ENCODE data around the gene ATF6.
"Not testable (repeated sequence)": the region's sequence is repeated elsewhere in the genome, so short reads cannot be mapped to it uniquely, and the experiment has no call there.

Gene ATF6

DNA sequence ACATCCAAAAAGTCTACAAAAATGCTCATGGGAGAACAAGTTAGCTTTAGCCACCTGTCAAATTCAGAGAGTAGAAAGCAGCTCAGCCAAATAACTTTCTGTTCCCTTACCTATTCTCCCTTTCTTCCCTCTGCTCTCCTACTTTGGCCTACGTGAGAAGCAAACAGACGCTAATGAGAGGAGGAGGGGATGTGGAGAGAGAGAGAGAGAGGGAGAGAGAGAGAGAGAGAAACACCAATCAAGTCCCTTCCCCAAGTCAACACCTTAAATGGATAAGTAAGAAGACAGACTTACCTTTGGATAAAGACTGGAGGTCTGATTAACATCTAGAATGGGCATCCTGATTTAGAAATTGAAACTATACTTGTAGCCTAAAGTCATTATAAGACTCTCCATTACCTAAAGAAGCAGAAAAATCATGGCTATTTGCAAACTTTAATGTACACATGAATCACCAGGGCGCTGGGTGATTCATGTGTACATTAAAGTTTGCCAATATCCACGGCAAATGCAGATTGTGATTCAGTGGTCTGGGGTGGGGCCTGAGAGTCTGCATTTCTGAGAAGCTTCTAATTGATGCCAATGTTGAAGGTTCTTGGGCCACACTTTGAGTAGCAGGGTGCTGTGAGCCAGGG, 29.7 kb upstream of the ATF6 start:
- DNase-seq: peak; percentile 57

DNA sequence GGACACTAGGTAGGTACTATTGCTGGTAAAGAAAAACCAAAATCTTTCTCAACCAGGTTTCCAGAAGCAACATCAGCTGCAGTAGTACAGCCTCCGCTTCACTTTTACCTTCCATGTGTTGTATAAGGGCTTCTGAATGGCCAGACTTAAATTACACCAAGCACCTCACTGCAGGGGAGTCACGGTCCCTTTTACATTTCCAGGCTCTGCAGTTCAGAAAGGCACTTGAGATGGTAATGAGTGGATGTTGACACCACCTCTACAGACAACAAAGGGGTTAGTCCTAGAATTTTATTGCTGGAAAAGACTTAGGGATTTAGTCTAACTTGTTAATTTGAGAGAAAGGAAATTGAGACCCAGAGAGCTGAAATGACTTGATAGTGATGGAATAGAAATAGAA, 28.5 kb upstream of the ATF6 start:
- no peak for DNase-seq

DNA sequence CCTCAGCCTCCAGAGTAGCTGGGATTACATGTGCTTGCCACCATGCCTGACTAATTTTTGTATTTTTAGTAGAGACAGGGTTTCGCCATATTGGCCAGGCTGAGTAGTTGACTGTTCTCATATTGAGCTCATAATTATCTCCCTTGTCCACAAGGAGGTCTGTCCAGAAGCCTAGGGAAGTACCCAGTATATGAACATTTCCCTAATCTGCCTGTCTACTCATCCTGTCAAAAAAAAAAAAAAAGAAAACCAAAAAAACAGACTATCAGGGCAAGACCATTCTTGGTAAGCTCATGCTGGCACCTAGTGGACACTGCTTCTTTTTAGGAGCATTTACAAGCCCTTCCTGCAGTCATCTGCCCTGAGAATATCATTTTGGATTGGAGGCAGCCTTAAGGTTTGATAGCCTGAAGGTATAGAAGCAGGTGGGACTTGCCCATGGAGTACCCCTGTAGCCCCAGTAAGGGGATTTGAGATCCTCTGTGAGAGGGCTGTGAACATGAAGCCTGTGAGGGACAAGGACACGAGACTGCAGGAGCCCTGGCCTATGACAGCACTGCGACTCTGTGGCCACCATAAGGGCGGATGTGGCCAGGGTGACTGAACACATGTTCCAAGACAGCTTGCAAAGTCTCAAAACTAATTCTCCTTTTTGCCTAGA, 27.4 kb upstream of the ATF6 start:
- peak; percentile 82 for DNase-seq

DNA sequence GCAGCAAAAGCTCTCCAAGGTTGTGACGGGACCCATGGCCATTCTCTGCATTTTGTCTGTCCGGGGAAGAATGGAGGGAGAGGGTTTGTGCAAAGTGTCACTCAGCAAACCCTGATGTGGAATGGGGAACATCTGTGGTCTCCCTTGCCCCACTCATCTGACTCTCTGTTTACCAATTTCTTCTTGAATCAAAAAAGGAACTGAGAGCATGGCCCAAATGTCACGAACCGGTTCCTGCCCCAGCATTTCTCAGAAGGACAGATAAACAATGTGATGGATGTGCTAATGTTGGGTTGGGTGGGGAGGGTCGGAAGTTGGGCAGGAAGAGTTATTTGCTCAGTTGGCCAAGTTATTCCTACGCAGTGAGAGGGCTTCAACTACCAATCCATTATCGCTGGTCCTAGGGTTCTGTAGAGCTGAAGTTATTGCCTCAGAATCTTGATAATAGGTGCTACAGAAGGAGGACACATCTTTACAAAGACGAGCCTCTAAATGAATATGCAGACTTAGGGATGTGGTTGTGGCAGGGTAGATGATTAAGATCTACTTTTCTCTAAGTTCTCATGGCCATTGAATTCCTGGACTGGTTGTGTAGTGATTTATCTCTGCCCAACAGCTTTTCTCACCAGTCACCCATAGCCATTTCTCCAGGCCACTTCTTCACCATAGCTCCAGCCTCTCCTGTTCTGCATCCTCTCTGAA, 26.1 kb upstream of the ATF6 start:
- DNase-seq: no peak

DNA sequence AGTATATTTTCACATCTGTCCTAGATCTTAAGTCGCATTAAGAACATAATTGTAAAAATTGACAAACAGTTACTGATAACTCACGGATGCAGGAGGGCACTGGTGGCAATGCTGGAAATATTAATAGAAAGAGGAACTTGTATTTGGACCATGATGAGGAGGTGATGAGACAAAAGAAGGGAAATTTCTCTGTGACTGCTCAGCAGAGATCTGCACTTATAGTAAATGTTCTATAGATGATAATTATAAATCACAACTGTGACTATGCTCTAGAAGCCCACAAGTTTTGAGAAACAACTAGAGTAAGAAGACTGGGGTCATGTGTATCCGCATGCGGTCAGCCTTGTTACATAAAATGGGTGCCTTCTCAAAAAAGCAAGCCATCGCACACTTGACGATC, 25.2 kb upstream of the ATF6 start:
- DNase-seq: no peak

DNA sequence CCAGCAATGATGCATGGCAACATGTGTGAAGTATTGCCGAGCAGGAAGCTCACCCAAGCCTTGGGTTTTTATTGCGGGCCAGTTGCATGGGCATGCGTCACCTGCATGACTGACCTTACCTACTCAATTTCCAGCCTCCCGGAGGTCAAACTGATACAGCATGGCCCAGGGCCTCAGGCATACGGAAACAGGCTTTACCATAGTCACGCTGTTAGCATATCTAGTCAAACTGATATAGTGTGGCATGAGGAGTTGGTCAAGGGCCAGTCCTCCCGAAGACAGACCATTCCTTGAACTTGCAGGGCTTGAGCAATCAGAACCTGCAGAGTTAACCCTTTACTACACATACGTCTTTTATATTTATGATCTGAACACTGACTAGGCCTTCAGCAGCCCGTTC, 22.9 kb upstream of the ATF6 start:
- no peak for DNase-seq

DNA sequence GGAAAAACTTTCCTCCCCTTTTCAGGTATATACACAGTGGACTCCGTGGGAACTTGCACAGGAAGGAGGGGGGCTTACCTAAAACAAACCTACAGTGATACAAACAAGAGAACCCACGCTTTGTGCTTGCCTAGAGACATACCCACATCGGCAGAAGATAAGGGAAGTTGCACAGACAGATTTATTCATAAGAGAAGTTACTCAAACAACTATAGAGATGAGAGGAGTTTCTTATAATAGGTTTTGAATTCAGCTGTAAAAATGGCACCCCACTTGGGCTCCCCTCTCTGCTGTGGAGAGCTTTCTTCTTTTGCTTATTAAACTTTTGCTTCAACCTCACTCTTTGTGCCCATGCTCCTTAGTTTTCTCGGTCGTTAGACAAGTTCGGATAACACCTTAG, 18.3 kb upstream of the ATF6 start:
- no peak for DNase-seq

DNA sequence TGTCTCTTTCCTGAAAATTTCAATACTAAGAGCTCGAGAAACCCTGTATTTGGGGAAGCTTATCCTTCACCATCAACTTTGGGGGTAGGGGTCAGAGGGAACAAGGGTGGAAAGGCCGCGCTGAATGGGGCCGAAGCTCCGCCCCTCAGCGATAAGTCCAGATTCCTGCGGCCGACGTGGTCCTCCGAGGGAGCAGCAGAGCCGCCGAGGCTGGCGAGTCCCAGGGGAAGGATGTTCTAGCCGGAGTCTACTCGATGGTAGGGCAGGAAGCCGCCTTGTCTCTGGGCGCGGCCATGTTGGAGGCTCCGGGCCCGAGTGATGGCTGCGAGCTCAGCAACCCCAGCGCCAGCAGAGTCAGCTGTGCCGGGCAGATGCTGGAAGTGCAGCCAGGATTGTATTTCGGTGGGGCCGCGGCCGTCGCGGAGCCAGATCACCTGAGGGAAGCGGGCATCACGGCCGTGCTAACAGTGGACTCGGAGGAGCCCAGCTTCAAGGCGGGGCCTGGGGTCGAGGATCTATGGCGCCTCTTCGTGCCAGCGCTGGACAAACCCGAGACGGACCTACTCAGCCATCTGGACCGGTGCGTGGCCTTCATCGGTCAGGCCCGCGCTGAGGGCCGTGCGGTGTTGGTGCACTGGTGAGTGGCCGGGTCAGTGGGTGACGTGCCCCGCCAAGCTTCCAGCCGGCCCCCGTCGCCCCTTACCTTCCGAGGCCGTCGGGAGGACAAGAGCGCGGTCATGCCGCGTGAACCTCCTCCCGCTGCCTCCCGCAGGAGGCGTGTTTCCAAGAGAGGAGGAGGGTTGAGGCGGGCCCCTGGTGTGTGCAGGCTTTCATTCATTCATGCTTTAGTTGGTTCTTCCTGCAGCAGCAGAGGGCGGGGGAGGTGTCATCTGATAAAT, 16.4 kb upstream of the ATF6 start, which contains the start of gene DUSP12:
TSS of gene DUSP12 (plus strand) at position 278 of the 899 bp plus-strand sequence. CDS start at position 294, 16 bp downstream.
- DNase-seq: peak; percentile 95

DNA sequence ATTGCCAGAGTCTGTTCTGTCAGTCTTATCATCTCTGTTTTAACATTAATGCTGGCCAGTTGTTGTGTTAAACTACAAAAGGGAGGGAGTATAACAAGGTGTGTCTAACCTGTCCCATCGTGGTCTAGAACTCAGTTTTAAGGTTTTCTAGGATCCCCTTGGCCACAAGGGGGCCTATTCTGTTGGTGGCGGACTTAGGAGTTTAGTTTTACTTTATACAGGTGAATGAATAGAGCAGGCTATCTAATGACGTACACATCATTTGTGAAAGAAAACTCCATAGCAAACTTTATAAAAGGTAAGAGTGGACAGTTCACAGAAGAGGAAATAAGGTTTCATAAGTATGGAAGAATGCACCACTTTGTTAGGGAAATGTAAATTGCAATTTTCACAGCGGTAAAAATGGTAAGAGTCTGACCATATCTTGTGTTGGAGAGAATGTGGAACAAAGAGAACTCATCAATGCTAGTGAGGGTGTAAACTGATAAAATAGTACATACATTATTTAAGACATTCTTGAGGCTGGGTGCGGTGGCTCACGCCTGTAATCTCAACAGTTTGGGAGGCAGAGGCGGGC, 2.5 kb upstream of the ATF6 start:
- peak; percentile 16 for DNase-seq

DNA sequence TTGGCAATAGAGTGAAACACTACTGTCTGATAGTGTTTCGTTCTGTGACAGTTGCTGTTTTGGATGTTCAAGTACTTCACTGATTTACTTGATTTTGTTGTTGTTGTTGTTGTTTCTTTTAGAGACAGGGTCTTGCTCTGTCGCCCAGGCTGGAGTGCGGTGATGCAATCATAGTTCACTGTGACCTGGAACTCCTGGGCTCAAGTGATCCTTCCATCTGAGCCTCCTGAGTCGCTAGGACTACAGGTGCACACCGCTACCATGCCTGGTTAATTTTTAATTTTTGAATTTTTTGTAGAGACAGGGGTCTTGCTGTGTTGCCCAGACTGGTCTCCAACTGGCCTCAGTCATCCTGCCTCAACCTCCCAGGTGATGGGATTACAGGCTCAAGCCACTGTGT, 2.3 kb downstream of the ATF6 start:
- DNase-seq: no peak

DNA sequence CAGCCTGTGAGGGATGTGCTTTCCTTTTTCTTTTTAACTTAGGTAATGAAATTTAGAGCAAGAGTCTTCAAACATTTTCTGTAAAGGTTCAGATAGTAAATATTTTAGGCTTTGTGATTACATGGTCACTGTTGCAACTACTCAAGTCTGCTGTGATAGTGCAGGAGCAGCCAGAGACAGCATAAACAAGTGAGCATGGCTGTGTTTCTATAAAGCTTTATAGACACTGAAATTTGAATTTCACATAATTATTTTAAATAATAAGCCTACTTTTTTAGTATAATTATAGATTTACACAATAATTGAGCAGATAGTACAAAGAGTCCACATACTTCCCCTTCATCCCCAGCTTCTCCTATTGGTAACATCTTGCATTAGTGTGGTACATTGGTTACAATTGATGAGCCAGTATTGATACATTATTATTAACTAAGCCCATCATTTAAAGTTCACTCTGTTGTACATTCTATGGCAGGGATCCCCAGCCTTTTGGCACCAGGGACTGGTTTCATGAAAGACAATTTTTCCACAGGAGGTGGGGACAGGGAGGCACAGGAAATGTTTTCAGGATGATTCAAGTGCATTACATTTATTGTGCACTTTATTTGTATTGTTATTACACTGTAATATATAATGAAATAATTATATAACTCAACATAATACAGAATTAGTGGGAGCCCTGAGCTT, 3.0 kb downstream of the ATF6 start:
- no peak for DNase-seq

DNA sequence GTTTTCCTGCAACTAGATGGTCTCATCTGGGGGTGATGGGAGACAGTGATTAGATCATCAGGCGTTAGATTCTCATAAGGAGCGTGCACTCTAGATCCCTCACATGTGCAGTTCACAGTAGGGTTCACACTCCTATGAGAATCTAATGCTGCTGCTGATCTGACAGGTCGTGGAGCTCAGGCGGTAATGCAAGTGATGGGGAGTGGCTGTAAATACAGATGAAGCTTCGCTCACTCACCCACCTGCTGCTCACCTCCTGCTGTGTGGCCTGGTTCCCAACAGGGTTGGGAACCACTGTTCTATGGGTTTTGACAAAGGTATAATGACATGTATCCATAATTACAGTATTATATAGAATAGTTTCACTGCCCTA, 3.5 kb downstream of the ATF6 start:
- DNase-seq: not testable (repeated sequence)

DNA sequence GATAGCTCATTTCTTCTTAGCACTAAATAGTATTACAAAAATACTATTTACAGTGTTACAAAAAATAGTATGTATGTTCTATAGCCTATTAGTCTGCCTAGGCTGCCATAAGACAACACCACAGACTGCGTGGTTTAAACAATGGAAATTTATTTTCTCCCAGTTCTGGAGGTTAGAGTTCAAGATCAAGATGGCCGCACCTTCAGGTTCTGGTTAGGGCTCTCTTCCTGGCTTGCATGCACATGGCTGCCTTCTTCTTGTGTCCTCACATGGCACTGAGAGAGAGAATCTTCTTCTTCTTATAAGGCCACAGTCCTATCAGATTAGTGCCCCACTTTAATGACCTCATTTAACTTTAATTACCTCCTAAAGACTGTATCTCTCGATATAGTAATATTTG, 4.1 kb downstream of the ATF6 start:
- DNase-seq: no peak

DNA sequence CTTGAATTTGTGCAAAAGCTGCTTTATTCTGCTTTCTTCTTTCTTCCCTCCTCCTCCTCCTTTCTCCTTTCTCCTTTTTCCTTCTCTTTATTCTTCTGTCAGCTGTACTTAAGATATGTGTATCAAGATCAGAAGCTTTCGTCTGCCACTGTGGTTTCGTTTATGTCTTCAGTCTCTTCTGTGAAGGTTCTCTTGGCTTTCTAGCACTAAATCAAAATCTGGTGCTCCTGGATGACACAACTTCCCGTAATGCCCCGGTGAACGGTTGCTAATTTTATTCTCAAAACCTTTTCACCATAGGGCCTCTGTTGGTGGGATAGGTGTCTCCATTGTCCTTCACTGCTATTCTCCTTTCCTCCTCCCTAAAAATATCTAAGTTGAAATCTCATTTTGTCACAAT, 5.0 kb downstream of the ATF6 start:
- DNase-seq: no peak

DNA sequence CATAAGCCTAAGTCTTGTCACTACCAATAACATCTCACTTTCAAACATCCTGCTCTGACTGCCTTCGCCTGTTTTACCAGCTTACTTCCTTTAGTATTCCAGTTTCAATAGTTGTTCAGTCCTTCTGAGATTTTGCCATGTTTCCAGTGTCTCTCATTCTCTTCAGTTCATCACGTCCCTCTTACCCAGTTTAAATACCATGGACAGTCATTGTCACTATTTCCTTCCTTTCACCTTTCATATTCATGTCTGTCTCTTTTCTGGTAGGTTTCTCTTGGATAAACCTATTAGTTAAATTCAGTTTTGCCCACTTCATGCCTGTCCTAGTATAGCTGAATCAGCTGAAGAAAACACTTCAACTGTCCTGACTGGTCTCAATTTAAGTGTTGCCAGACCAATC, 5.9 kb downstream of the ATF6 start:
- no peak for DNase-seq

DNA sequence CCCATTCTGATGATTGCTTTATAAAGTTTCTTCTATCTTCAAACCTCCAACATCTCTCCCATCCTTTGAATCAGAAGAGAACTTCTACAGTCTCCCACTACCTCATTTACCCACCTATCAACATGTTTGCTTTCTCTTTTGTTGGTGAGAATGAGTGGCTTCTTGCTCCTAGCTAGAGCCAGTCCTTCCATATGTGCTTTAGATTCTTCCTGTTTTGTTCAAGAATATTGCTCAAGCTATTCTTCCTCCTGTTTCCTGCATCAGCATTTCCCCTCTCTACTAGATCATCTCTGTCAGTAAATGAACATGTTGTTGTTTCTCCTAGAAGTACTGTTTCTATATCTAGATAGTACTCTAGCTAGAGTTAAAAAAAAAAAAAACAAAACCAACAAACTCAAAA, 6.3 kb downstream of the ATF6 start:
- DNase-seq: no peak

DNA sequence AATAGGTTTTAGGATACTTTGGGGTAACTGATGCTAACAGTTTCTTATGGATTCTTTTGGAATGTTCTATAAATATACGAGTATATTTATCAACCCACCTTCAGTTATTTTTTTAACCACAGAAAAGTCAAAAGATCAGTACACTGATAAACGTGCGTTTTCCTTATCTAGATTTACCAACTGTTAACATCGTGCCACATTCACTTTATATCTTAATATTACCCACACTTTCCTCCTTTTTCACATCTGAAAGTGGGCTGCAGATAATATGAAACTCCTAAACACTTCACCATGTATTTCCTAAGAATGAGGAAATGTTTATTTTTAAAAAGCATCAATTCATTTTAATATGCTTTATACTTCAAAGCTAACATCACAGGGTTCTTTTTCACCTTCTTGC, 7.7 kb downstream of the ATF6 start:
- no peak for DNase-seq

DNA sequence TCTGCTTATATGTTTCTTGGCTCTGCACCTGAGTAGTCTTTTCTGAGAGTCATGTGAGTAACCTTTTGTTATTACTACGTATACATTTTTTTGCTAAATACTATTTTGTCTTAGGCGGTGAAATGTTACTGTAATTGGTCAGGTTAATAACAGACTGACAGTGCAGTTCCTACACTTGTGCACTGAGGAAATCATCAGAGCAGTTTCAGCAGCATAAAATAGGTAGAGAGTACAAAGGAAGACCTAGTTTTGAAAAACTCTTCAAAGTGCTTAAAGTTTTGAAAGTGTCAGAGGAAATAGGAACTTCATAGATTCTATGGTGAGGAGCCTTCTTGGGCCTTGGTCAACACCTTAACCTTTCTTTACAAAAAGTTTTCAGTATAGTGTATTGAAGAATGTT, 11.1 kb downstream of the ATF6 start:
- DNase-seq: no peak

DNA sequence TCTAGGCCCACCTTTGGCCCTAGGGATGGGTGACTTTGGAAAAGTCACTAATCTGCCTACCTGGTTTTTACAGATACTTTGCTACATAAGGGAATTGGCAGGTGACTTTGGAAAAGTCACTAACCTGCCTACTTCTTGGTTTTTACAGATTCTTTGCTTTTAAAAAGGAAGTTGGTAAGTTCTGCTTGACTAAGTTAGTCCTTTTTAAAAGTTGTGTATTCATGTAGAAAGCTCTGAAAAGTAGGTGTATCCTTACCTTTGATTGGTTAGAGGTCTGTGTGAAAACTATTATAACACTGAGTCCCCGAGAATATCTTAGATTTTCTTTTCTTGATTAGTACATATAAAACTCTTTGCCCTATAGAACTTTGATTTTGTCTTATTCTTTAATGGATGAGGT, 12.4 kb downstream of the ATF6 start:
- no peak for DNase-seq

DNA sequence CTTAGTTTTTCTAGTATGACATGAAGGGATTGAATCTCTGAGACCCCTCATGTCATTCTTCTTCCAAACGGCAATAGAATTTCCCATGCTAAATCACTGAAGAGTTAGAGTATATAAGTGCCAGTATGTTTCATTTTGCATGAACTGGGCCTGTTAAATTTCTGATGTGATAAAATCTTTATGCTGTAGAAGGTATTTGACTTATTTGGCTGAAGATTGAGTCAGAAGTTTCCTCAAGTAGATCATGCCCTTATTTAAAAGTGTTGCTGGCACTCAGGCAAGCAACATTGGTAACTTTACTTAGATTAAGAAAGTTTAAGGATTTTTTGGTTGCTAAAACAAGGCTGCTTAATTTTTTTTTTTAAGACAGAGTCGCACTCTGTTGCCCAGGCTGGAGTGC, 13.3 kb downstream of the ATF6 start:
- no peak for DNase-seq

DNA sequence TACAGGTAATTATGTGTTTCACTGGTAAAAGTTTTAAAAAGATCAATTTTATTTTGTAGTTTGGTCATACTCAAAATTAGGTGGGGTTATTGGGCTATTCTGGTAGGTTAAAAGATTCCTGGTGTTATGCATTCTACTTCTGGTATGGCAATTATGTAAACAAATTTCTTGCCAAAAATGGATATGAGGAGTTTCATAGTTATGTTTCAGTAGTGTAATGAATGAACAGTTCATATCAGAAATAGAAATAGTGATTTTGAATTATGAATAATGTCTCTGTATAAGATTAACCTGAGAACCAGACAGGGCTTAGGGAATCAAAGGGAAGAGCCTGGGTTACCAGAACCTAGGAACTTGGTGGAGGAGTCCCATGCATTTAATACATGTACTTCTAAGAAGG, 15.9 kb downstream of the ATF6 start:
- DNase-seq: peak; percentile 50

DNA sequence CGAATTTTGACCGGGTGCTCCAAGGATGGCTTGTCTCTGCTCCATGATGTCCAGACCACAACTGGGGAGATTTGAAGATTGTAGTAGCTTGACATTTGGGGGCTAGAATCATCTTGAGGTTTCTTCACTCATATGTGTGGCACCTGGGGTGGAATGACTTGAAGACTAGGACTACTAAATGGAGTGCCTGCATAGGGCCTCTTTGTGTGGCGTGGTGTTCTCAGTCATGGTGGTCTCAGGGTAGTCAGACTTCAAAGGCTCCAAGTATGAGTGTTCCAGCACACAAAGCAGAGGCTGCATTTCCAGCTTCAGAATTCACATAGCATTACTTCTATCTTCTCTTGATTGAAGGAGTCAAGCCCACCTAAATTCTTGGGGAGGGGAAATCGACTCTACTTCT, 16.8 kb downstream of the ATF6 start:
- no peak for DNase-seq

All from fibroblast of upper back skin (primary cell).